ENCODE results near the gene SGMS1.

- TF ChIP-seq, protein P1, sequence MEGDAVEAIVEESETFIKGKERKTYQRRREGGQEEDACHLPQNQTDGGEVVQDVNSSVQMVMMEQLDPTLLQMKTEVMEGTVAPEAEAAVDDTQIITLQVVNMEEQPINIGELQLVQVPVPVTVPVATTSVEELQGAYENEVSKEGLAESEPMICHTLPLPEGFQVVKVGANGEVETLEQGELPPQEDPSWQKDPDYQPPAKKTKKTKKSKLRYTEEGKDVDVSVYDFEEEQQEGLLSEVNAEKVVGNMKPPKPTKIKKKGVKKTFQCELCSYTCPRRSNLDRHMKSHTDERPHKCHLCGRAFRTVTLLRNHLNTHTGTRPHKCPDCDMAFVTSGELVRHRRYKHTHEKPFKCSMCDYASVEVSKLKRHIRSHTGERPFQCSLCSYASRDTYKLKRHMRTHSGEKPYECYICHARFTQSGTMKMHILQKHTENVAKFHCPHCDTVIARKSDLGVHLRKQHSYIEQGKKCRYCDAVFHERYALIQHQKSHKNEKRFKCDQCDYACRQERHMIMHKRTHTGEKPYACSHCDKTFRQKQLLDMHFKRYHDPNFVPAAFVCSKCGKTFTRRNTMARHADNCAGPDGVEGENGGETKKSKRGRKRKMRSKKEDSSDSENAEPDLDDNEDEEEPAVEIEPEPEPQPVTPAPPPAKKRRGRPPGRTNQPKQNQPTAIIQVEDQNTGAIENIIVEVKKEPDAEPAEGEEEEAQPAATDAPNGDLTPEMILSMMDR (IDR thresholded peaks at IDR 0.05), result no peak
- TF ChIP-seq POLR2A (IDR thresholded peaks at IDR 0.05) (no peak), EP300 (IDR thresholded peaks at IDR 0.05) (no peak), POLR2AphosphoS5 (IDR thresholded peaks at IDR 0.05) (no peak)
Measured at GRCh38 chr10:50347394-50347802, 276.4 kb downstream of the SGMS1 start.
